Measurements from ENCODE around the gene CAMSAP1. TPM values are rescaled to one million over a fixed set of nuclear protein-coding genes. Genes with fewer than 3 reads are reported as not detected.

The CAMSAP1 gene
- total RNA-seq, 1 experiment from 2014 or later, result 52.7 TPM

DNA sequence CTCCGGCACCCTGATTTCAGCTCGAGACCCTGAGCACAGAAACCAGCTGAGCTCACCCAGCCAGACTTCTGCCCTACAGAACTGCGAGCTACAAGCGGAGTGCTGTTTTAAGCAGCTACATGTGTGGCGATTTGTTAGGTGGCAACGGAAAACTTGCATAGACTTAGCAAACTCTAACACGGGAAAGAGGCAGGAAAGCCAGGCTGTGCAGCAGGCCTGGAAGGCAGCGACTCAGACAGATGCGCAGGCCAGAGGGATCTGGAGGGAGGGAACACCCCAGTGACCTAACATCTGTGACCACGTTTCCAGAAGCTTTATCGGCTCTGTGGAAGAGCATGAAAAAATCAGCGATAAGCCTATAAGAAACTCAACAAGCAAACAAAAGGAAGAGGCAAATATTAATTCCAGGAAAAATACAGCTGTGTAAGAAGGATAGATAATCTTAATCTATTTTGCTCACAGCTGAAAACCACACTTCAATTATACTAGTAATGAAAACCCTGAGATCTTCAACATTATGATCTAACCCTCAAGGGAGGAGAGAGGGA, 42.9 kb upstream of the CAMSAP1 start:
- 0 out of 2 replicates have a peak, but pooled peaks cover 1% of the 10 kb centered on the region for H3K79me2 ChIP-seq (ENCODE audit: insufficient read depth, low read length)
- no peak overlapping the region for H3K9ac ChIP-seq (ENCODE audit: extremely low read depth, insufficient read length, low read length)
- H3K18ac ChIP-seq (ENCODE audit: insufficient read length, low read depth, low read length), result no peak overlapping the region
- no peak overlapping the region for H3K56ac ChIP-seq (ENCODE audit: insufficient read length, low read depth, low read length)
- no peak for DNase-seq
- TF ChIP-seq, protein P1, sequence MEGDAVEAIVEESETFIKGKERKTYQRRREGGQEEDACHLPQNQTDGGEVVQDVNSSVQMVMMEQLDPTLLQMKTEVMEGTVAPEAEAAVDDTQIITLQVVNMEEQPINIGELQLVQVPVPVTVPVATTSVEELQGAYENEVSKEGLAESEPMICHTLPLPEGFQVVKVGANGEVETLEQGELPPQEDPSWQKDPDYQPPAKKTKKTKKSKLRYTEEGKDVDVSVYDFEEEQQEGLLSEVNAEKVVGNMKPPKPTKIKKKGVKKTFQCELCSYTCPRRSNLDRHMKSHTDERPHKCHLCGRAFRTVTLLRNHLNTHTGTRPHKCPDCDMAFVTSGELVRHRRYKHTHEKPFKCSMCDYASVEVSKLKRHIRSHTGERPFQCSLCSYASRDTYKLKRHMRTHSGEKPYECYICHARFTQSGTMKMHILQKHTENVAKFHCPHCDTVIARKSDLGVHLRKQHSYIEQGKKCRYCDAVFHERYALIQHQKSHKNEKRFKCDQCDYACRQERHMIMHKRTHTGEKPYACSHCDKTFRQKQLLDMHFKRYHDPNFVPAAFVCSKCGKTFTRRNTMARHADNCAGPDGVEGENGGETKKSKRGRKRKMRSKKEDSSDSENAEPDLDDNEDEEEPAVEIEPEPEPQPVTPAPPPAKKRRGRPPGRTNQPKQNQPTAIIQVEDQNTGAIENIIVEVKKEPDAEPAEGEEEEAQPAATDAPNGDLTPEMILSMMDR (conservative IDR thresholded peaks at IDR 0.05), result no peak
- H3K4ac ChIP-seq (ENCODE audit: low read depth, low read length), result no peak overlapping the region
- no peaks in the 10 kb centered on the region for H3K27me3 ChIP-seq (ENCODE audit: insufficient read depth, low read length)
- H2BK15ac ChIP-seq (ENCODE audit: low read depth, low read length), result no peak overlapping the region
- Mint-ChIP-seq H3K36me3 (ENCODE audit: insufficient read depth in 1 of 3, low read depth in 3 of 3) (peaks cover 25 to 75% (median 73%) of the 10 kb centered on the region in 3 experiments), H3K27me3 (ENCODE audit: low read depth) (no peaks in the 10 kb centered on the region), H3K4me3 (no peak overlapping the region), H3K9me3 (no peaks in the 10 kb centered on the region), H3K4me1 (no peaks in the 10 kb centered on the region), H3K27ac (peak overlapping the region in 2 of 3 experiments; percentile 36 to 70; a peak in 4 of 7 replicates)
- H4K20me1 ChIP-seq (ENCODE audit: control insufficient read depth, insufficient read depth, insufficient read length), result no peaks in the 10 kb centered on the region
- H3K79me1 ChIP-seq (ENCODE audit: insufficient read depth, low read depth, low read length, poor library complexity, severe bottlenecking), result peaks cover 2% of the 10 kb centered on the region
- no peaks in the 10 kb centered on the region for H3K23me2 ChIP-seq (ENCODE audit: insufficient read length, low read depth, low read length, poor library complexity, severe bottlenecking)
- no peaks in the 10 kb centered on the region for H3K9me3 ChIP-seq (ENCODE audit: control insufficient read depth, low read depth, low read length)
- no peak overlapping the region for H3K14ac ChIP-seq (ENCODE audit: insufficient read depth, low read length)
- H4K91ac ChIP-seq (ENCODE audit: insufficient read length, low read depth, low read length), result no peak overlapping the region
- no peak overlapping the region for H3K4me2 ChIP-seq (ENCODE audit: insufficient read depth, insufficient read length, low read length)
- no peak overlapping the region for H2BK20ac ChIP-seq (ENCODE audit: low read depth, low read length, poor library complexity, severe bottlenecking)
- H4K5ac ChIP-seq (ENCODE audit: insufficient read length, low read depth, low read length), result no peak overlapping the region
- no peak overlapping the region for H3K23ac ChIP-seq (ENCODE audit: insufficient read length, low read depth, low read length)
- H3T11ph ChIP-seq (ENCODE audit: low read length), result no peak overlapping the region
- H3K4me1 ChIP-seq (ENCODE audit: insufficient read depth, low read length), result no peaks in the 10 kb centered on the region
- no peak overlapping the region for H2BK12ac ChIP-seq (ENCODE audit: insufficient read length, low read depth, low read length)
- H4K8ac ChIP-seq (replicated peaks; ENCODE audit: insufficient read length, low read depth, low read length), result no peak overlapping the region
- no peak overlapping the region for H2BK5ac ChIP-seq (ENCODE audit: insufficient read length, low read length)
- no peak overlapping the region for H3K27ac ChIP-seq (ENCODE audit: insufficient read length, low read depth, low read length)
- no peak overlapping the region for H2BK120ac ChIP-seq (ENCODE audit: low read depth, low read length, poor library complexity, severe bottlenecking)
- no peak overlapping the region for H2AK5ac ChIP-seq (ENCODE audit: insufficient read length, low read length)
- H2AFZ ChIP-seq (ENCODE audit: low read length), result no peak overlapping the region
- no CpG with 5 or more reads among the region's 12 CpGs for WGBS (ENCODE audit: extremely low coverage, insufficient read length, low lambda C conversion rate)

All from H9 (cell line).